GM18511 (cell line): ENCODE results near the gene UBE2A.
A peak's percentile ranks its signal among the peaks of the same experiment; 100 is the strongest.

ENCODE experiments used
- ATAC-seq: cut with Tn5 transposase; IDR thresholded peaks from one replicate; pipeline ENCODE4 v1.9.1; 2021; ENCODE audit warnings: mild to moderate bottlenecking, moderate library complexity; ENCODE audit not compliant: unreplicated experiment

The UBE2A gene

GRCh38 chrX:119574394-119575266 lies at the start of gene UBE2A:
Gene UBE2A, plus strand, starts transcription at chrX:119574563. Its CDS starts 149 bp downstream, at chrX:119574712.
- peak; percentile 81 for ATAC-seq

DNA sequence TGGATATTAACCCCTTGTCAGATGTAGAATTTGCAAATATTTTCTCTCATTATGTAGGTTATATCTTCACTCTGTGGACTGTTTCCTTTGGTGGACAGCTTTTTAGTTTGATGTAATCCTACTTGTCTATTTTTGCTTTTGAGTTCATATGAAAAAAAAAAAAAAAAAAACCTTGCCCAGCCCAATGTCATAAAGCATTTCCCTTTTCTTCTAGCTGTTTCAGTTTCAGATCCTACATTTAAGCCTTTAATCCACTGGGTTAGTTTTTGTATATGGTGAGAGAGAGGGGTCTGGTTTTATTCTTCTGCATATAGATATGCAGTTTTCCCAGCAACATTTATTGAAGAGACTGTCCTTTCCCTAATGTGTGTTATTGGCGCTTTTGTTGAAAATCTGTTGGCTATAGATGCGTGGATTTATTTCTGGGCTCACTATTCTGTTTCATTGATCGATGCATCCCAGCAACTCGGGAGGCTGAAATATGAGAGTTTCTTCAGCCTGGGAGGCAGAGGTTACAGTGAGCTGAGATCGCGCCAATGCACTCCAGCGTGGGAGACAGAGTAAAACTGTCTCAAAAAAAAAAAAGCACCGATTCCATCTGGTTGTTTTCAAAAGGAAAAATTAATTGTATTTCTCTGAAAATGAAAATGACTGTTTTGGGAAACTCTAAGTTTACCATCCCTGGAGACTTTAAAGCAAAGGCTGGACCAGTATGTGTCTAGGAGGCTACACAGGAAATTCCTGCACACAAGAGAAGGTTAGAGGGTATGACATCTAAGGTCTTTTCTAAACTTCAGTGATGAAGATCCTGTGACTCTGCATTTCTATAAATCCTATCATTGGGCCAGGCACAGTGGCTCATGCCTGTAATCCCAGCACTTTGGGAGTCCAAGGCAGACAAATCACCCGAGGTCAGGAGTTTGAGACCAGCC lies 44.8 kb upstream of the UBE2A start:
- no peak for ATAC-seq

DNA sequence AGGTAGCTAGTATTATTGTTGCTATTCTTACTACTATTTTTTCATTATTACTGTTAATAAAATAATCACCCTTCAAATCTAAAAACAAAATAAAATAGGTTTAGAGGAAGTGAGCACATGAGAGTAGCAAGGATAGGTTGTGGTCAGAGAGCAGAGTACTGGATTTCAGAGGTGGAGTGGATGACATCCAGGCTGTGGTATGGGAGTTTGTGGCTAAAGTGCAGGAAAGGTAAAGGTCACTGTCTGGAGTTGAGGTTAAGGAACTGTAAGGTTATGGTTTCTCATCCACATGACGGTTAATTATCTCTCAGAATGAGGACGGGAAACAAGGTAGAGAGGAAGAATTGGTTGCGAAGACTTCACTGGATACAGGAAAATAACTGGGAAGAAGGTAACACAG lies 36.9 kb upstream of the UBE2A start:
- no peak for ATAC-seq

- no peak for ATAC-seq
Observed at GRCh38 chrX:119539872-119540271, 34.5 kb upstream of the UBE2A start.

DNA sequence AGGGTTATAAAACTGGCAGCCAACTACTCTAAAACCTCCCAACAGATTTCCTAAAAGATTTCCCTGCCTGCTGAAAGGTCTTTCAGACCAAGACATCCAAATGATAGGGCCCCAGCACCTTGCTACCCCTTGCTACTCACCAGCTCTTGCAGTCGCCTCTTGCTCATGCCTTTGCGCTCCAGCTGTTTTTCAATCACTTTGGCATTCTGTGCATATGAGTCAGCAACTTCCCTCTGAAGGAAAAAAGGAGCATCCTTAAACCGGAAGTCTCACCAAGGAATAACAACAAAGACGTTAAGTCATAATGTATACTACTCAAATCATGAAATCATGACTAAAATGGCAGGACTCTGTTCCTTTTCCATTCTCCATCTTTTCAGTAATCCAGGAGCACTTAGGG lies 33.2 kb upstream of the UBE2A start:
- no peak for ATAC-seq

DNA sequence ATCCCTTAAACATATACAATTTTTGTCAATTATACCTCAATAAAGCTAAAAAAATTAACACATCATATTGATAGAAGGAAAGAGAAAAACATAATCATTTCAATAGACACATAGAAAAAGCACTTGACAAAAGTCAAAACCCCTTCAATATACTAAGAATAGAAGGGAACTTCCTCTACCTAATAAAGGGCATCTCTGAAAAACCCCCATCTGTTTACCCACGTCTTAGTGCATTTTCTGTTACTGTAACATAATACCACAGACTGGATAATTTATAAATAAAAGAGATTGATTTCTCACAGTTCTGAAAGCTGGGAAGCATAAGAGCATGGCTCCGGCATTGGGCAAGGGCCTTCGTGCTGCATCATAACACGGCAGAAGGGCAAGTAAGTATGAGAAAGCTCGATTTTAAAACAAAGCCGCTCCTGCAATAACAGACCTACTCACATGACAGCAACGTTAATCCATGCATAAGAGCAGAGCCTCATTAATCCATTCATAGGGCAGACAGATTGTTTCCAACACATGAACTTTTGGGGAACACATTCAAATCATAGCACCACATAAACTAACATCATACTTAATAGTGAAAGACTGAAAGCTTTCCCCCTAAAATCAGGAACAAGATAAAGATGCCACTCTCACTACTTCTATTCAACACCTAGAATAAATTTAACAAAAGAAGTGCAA lies 24.9 kb upstream of the UBE2A start:
- ATAC-seq, result peak; percentile 52

DNA sequence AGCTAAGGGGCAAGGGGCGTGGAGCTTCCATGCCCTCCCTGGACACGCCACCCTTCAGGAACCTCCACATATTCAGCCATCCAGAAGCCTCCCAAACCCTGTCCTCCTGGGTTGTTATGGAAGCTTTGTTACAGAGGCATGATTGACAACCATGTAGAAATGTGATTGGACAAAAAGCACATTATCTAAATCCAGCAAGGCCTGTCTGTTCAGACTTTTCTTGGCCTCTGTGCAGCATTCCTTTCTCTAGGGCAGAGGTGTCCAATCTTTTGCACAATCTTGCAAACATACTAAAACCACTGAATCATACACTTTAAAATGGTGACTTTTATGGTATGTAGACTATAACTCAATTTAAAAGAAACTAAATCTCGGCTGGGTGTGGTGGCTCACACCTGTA lies 21.9 kb upstream of the UBE2A start:
- no peak for ATAC-seq

- peak; percentile 90 for ATAC-seq
Observed at GRCh38 chrX:119565107-119565663, 9.2 kb upstream of the UBE2A start, which contains the start of gene STEEP1. Gene STEEP1, minus strand, starts transcription at chrX:119565409. Its CDS starts 54 bp downstream, at chrX:119565355.

- no peak for ATAC-seq
Observed at GRCh38 chrX:119570351-119570835, 4.0 kb upstream of the UBE2A start.

- no peak for ATAC-seq
Observed at GRCh38 chrX:119573222-119573621, 1.1 kb upstream of the UBE2A start.

DNA sequence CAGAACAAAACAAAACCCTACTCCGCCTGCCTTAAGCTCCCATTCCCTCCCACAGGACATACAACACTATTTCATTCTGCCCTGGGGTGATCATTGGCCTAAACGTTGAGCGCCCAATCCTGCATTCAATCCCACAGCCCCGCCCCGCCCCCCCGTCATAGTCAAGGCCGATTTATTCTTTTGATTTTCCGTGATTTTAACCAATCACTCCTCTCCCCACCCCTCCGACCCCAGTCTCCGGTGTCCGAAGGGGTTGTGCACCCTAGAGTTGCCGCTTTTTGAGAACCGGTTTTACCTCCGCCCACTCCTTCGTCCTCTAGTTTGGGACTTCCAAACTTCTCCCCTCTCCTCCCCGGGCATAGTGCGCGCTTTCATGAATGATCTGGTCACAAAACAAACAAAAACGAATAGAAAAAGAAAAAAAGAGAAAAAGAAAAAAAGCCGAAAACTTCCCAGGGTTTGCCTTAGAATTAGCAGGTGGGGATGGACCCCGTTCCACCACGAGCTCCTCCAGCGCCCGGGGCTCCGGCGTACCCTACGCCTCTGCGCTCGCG lies 446 bp upstream of the UBE2A start:
- ATAC-seq, result peak; percentile 16

- no peak for ATAC-seq
Observed at GRCh38 chrX:119579414-119579813, 5.1 kb downstream of the UBE2A start.

DNA sequence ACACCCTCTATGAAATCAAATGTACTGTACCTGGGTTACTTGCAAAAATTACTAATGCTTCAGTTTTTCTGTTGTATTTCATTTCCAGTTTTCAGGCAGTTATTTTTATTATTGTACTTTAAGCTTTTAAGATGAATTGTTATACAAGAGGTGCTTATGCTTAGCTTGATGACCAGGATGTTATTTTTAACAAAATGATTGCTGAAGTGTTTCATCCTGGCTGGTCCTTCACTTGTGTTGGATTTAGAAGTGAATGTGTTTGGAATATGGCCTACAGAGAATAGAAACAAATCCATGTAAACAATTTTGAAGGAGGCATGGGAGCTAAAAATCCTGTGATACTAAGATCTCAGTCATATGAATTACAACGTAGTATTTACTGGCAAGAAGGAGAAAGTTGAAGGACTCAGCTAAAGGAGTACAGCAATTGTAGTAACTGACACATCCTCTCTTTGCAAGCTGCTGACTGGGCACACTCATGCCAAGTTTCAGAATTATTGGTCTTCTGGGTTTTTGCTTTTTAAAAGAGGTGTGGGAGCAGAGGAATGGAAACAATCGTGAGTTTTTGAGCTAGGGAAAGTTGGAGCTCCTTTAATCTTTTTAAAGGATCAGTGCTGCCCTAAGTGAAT lies 9.2 kb downstream of the UBE2A start:
- no peak for ATAC-seq

DNA sequence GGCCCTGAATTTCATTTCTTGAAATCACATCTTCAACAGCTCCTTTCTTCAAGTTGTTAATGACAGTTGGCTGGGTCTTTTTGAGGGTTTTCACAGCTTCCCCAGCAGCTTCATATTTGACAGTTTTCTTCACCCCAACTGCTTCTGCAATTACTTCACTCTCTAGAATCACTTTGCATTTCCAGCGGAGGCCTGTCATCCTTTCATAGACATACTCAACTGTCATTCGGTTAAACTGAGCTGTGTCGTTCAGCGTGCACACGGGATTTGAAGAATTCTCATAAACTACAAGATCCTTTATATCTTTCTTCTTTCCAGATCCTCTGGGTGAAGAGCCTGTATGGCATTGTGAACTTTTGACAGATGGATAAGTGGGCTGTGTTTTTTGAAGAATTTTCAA lies 15.4 kb downstream of the UBE2A start:
- no peak for ATAC-seq

GRCh38 chrX:119602701-119603255 lies 28.4 kb downstream of the UBE2A start:
- ATAC-seq, result no peak

DNA sequence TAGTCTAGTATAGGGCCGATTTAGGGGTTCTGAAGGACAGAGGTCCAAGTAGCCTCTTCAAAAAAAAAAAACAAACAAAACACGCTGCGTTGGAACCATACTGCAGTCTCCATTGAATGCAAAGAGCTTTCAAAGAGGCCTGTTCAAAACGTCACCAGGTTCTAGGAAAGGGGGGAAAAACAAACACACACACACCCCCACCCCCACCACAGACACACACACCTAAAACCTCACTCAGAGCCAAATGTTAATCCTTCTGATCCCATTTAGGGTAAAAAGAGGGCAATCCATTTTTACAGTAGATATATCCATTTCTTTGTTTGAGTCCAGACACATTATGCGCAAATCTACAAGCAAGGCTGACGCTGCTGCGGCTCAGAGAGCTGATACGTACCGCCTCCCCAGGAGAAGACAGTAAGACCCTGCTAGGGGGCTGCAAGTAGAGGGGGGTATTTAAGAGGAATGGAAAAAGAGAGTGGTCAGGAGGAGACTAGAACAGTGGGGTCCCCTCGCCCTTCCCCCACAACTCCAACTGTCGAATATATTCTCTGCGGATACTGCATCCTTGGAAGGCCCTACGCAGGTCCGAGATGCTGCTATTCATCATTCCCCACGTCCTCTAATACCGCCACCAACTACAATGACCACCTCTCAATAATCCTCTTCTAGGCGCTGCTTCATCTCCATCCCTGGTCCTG lies 30.6 kb downstream of the UBE2A start:
- ATAC-seq, result no peak

GRCh38 chrX:119605464-119606279 lies 31.3 kb downstream of the UBE2A start:
- peak; percentile 43 for ATAC-seq
